T-helper 2 cell treated with Interferon-gamma antibody and Interleukin-4, amounts not matched to agents 100 ng/mL and 5 ng/mL, for 36 hours (primary cell): ENCODE results near the gene ITGA11. TPM values are rescaled to one million over a fixed set of nuclear protein-coding genes. Genes with fewer than 3 reads are reported as not detected.

Experiments used
- intact Hi-C: fragments of 100-400 bp; cut with micrococcal nuclease; formaldehyde crosslinking; loops from one replicate; pipeline ENCODE4 v1.15.1; 2023
- total RNA-seq: library from RNA; stranded (reverse); gene quantifications from 2 replicates; pipeline ENCODE4 v1.2.3, GENCODE V29; 2022

ITGA11 gene
- total RNA-seq, 1 donor from 2014 or later = 0.64 TPM

GRCh38 chr15:68276668-68277067 is 155.3 kb downstream of the ITGA11 start:
- intact Hi-C loops = loop anchor here (1.0 to 10.0 kb wide), 4 partner anchors 20 to 755 kb away; partner anchors contain the start of genes ANP32A, C15orf61 and RNU6-1

- intact Hi-C loops = loop anchor here (5.0 to 10.0 kb wide), 2 partner anchors 430 to 547 kb away; partner anchors contain the start of genes ANP32A and RNU6-1
These were observed 156.7 kb downstream of the ITGA11 start for GRCh38 chr15:68275165-68275746.

- intact Hi-C loops = loop anchor here (10.0 kb wide), 1 partner anchor 430 kb away; the partner anchor contains the start of gene RNU6-1
These were observed 157.6 kb downstream of the ITGA11 start for GRCh38 chr15:68274201-68274848.

GRCh38 chr15:68272721-68273271 is 159.2 kb downstream of the ITGA11 start:
- intact Hi-C loops = loop anchor here (10.0 kb wide), 1 partner anchor 428 kb away; the partner anchor contains the start of gene RNU6-1

- intact Hi-C loops = loop anchor here (10.0 kb wide), 1 partner anchor 427 kb away; the partner anchor contains the start of gene RNU6-1
These were observed 160.0 kb downstream of the ITGA11 start for GRCh38 chr15:68271854-68272471.

GRCh38 chr15:68268405-68268804 is 163.6 kb downstream of the ITGA11 start:
- intact Hi-C loops = no loop called here

- intact Hi-C loops = no loop called here
These were observed 166.3 kb downstream of the ITGA11 start for GRCh38 chr15:68265674-68266073.

GRCh38 chr15:68265081-68265480 is 166.9 kb downstream of the ITGA11 start:
- intact Hi-C loops = no loop called here

- intact Hi-C loops = no loop called here
These were observed 167.7 kb downstream of the ITGA11 start for GRCh38 chr15:68264282-68264681.

GRCh38 chr15:68262514-68263356 is 169.2 kb downstream of the ITGA11 start:
- intact Hi-C loops = no loop called here

GRCh38 chr15:68261980-68262379 is 170.0 kb downstream of the ITGA11 start:
- intact Hi-C loops = no loop called here

- intact Hi-C loops = no loop called here
These were observed 170.7 kb downstream of the ITGA11 start for GRCh38 chr15:68261241-68261640.

- intact Hi-C loops = loop anchor here (10.0 kb wide), 1 partner anchor 415 kb away; no protein-coding TSS in a partner anchor
These were observed 172.1 kb downstream of the ITGA11 start for GRCh38 chr15:68259883-68260282.

- intact Hi-C loops = loop anchor here (10.0 kb wide), 1 partner anchor 416 kb away; no protein-coding TSS in a partner anchor
These were observed 173.3 kb downstream of the ITGA11 start for GRCh38 chr15:68258692-68259091.

- intact Hi-C loops = loop anchor here (2.0 to 10.0 kb wide), 2 partner anchors 20 to 418 kb away; partner anchors contain the start of gene FEM1B
These were observed 175.1 kb downstream of the ITGA11 start for GRCh38 chr15:68256675-68257450.

- intact Hi-C loops = loop anchor here (1.0 to 10.0 kb wide), 3 partner anchors 53 to 422 kb away; no protein-coding TSS in a partner anchor
These were observed 178.9 kb downstream of the ITGA11 start for GRCh38 chr15:68252925-68253534.

- intact Hi-C loops = no loop called here
These were observed 182.8 kb downstream of the ITGA11 start for GRCh38 chr15:68249058-68249713.
